AML-193 (cell line): ENCODE data around the gene ZNF408.
"Not testable (repeated sequence)": the region's sequence is repeated elsewhere in the genome, so short reads cannot be mapped to it uniquely, and the experiment has no call there.

ENCODE experiments used
- DNase-seq, 2 experiments: peaks; one replicate each; lab custom pipeline; 2025; lab: John Stamatoyannopoulos, UW

ZNF408 gene

DNA sequence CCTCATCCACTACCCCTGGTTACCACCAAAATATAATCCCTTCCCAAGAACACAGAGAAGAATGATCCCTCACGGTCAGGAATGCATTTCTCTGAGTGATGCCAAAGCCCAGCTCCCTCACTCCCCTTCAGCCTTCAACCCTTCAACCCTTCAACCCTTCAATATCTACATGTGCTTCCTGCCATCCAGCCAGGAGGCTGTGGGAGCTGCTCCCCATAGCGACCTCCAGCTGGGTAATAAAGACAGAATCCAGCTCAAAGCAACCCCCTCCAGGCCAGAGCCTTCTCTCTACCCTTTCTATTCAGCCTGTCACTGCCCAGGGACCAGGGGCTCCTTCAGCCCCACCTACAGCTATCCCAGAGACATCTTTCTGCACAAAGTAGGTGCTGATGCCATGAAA, 3.1 kb upstream of the ZNF408 start:
- DNase-seq, result no peak

DNA sequence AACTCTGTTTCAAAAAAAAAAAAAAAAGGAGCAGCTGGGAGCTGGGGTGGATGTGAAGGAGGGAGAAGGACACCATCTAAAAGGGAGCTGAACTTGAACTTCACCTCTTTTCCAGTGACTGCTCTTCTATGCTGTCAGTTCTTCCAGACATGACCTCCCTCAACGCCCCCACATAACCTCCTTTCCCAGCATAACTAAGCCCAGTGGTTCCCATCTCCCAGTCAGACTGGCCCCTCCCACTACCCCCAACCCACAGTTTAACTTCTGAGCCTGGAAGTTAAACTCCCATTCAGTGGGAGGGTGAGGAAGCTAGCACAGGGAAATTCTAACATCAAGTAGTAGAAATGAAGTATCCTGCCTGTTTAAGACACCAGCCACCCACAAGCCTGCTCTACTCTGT, 2.2 kb upstream of the ZNF408 start:
- DNase-seq, result no peak

DNA sequence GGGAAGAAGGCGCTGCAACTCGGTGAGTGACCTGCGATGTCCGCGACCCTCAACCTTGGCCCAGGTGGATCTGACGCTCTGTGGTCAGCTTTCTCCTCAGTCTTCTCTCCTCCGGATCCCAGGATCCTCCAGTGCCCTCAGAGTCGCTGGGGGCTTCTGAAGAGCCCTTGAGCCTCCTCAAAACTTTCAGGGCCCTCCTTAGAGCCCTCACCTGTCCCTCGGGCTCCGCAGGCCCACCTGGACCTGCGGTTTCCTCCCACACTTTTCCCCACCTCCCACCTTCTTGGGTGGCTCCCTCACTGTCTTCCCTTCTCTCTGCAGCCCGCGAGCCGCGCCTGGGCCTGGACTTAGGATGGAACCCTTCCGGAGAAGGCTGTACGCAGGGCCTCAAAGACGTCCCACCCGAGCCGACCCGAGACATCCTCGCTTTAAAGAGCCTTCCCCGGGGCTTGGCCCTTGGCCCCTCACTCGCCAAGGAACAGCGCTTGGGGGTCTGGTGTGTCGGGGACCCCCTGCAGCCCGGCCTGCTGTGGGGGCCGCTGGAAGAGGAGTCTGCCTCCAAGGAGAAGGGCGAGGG, 335 bp downstream of the ZNF408 start:
- DNase-seq, result no peak

DNA sequence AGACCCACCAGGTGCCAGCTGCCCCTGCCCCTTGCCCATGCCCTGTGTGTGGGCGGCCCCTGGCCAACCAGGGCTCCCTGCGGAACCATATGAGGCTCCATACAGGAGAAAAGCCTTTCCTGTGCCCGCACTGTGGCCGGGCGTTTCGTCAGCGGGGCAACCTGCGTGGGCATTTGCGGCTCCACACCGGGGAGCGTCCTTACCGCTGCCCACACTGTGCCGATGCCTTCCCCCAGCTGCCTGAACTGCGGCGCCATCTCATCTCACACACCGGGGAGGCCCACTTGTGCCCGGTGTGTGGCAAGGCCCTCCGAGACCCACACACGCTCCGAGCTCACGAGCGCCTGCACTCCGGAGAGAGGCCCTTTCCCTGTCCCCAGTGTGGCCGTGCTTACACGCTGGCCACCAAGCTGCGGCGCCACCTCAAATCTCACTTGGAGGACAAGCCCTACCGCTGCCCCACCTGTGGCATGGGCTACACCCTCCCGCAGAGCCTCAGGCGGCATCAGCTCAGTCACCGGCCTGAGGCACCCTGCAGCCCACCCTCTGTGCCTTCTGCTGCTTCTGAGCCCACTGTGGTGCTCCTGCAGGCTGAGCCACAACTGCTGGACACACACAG, 4.3 kb downstream of the ZNF408 start:
- no peak for DNase-seq

DNA sequence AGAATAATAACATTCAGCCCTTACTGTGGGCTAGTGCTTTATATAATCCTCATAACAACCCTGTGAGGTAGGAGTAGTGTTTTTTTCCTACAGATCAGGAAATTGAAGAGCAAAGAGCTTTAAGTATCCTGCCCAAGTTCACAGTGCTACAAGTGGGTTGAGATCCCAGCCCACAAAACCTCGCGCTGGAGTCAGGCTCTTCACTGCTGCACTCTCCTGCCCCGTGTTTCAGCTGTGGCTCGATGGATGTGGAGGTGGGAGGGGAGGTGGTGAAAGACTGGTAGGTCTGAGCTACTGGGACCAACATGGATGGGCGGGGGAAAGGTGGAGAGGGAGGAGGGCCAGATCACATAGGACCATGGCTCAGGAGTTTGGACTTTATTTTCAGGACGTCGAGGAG, 6.1 kb downstream of the ZNF408 start:
- no peak for DNase-seq

DNA sequence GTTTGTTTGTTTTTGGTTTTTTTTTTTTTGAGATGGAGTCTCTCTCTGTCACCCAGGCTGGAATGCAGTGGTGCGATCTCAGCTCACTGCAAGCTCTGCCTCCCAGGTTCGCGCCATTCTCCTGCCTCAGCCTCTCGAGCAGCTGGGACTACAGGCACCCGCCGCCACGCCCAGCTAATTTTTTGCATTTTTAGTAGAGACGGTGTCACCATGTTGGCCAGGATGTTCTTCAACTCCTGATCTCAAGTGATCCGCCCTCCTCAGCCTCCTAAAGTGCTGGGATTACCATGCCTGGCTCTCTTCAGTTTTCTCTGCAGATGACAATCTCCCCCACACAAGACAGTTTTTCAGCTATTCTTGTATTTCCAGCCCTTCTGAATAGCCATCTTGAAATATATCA, 8.5 kb downstream of the ZNF408 start:
- not testable (repeated sequence) for DNase-seq

DNA sequence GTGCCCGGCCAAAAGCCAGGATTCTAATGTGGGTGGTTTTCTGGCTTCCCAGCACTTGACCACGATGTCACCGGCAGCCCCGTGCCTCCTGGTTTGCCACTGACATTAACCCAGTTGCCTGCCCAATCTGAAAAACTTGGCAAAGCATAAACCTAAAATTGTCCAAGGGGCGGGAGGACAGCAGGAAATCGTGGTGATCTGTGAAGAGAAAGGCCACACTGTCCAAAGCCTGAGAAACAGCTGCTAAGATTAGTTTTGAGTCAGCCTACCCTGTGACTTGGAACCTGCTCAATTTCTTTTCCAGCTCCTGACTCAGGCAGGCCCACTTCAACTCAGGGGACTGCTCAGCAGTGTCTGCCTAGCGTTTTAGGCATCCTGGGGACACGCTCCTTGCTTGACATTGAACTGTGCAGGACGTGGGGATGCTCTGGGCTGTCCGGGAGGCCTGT, 10.0 kb downstream of the ZNF408 start:
- DNase-seq, result no peak

DNA sequence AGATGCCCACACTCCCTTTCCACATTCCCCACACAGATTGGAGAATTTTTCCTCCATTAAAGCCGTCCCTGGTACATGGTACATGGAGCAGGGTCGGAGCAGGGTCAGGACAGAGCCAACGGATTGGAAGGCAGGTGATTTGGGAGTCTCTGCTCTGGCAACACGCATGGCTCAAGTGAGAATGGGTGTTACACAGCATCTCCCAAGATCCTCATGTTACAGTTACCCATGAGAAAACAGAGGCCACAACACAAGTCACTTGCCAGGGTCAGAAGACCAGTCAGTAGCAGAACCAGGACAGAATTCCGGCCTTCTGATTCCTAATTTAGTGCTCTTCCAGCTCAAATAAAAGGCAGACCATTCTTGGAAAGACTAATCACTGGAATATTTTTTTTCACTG, 10.5 kb downstream of the ZNF408 start:
- DNase-seq, result no peak

DNA sequence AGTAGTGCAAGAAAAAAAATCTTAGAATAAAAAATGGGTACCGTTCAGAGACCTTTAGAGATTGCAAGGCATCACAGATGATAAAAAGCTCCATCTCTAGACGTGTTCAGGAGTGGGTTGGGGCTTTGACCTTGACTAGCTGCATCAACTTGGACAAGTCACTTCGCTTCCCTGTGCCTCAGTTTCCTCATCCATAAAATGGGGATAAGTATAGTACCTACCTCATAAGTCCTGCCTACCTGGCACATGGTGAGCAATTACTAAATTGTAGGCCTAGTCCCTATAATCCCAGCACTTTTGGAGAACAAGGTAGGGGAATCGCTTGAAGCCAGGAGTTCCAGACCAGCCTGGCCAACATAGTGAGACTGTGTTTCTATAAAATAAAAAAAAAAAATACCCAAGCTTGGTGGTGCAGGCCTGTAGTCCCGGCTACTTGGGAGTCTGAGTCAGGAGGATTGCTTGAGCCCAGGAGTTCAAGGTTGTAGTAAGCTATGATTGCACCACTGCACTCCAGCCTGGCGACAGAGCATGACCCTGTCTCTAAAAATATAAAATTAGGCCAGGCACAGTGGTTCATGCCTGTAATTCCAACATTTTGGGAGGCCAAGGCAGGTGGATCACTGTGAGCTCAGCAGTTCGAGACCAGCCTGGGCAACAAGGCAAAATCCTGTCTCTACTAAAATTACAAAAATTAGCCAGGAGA, 12.2 kb downstream of the ZNF408 start:
- no peak for DNase-seq

DNA sequence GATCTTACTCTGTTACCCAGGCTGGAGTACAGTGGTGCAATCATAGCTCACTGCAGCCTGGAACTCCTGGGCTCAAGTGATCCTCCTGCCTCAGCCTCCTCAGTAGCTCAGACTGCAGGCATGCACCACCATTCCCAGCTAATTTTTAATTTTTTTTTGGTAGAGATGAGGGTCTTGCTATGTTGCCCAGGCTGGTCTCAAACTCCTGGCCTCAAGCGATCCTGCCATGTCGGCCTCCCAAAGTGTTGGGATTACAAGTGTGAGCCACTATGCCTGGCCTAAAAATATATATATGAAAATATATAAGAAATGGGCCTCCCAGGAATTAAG, 17.0 kb downstream of the ZNF408 start:
- DNase-seq, result not testable (repeated sequence)

DNA sequence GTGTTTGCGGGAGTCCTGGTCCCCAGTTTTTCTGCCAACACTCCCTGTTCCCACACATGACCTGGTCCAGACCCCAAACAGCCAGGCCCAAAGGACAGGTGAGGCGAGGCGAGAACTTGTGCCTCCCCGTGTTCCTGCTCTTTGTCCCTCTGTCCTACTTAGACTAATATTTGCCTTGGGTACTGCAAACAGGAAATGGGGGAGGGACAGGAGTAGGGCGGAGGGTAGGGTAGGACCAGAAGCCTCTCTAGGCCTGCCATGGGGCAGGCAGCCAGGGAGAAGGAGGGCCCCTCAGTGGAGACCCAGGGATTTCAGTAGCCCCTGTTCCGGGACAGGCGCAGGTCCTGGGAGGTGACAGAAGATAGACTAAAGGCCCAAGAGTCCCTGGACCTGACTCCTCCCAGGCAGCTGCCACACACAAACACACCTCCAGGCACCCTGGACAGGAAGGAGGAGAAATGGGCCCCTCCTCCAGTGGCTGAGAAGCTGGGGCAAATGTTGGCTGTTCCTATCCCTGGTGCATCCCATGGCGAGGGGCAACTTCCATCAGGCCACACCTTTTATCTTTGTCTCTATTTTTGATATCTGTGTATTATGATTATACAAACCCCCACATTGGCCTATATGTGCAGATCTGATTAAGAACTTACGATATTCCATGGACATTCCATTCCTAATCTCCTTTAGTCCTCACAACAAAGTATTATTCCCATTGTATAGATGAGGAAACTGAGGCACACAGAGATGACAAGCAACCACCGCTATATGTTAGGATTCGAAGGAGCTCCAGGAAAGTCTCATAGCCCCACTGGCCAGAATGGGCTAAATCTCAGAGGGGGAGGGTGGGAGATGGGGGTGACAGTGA, 17.6 kb downstream of the ZNF408 start:
- DNase-seq, result no peak

DNA sequence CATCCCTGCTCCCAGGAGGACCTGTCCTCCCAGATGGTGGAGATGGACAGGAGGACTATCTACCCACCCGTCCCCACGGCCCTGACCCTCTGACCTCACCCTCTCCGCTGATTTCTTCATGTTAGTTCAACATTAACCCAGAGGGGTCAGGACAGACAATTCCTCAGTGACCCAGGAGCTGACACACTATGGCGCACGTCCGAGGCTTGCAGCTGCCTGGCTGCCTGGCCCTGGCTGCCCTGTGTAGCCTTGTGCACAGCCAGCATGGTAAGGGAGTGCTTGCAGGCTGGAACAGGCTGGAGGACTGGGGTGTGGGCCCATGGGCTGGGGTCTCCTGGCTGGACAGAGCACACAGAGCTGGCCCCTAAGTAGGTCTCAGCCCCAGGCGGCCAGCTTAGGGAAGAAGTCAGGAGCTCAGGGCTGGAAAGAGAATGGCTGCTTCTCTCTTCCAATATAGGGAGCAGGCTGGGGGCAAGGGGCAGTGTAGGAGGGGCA, 18.3 kb downstream of the ZNF408 start, which contains the start of gene F2:
Gene F2, plus strand, starts transcription at position 166 of the 495 bp plus-strand sequence. Its CDS starts 23 bp downstream, at position 189.
- DNase-seq, result no peak

DNA sequence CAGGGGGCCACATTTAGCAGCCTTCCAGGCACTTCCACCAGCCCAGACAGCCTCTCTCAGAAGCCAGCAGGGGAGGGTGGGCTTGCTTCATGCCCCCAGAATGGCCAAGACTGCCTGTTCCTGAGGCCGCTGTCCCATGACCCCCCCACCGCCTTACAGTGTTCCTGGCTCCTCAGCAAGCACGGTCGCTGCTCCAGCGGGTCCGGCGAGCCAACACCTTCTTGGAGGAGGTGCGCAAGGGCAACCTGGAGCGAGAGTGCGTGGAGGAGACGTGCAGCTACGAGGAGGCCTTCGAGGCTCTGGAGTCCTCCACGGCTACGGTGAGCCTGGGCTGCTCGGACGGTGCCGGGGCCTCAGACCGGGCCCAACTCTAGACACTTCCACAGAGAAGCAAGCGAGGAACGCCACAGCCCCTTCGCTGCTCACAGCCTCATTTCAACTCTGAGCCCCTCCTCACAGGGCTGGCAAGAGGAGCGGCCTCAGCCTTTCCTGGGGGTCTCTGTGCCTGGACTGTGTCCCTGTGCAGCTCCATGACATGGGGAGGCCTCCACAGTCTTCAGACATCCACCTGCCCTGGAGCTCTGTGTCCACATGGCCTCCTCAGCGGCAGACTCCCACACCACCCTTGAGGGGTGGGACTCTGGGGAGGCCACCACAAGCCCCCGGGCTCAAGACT, 18.9 kb downstream of the ZNF408 start:
- no peak for DNase-seq

DNA sequence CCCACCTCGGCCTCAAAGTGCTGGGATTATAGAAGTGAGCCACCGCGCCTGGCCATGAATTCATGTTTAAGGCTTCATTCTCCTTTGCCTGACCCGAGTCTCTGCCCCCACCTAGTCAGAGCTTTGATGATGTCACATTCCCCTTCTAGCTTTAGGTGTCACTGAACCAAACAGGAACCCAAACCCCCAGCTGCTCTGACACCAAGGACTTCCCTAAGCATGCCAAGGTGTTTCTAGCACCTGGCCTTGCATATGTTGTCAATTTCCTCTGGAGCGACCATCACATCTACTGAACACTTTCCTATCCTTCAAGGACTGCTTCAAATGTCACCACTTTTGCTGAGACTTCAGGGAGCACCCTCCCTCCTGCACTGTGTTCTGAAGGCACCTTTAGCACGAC, 20.5 kb downstream of the ZNF408 start:
- DNase-seq, result no peak

DNA sequence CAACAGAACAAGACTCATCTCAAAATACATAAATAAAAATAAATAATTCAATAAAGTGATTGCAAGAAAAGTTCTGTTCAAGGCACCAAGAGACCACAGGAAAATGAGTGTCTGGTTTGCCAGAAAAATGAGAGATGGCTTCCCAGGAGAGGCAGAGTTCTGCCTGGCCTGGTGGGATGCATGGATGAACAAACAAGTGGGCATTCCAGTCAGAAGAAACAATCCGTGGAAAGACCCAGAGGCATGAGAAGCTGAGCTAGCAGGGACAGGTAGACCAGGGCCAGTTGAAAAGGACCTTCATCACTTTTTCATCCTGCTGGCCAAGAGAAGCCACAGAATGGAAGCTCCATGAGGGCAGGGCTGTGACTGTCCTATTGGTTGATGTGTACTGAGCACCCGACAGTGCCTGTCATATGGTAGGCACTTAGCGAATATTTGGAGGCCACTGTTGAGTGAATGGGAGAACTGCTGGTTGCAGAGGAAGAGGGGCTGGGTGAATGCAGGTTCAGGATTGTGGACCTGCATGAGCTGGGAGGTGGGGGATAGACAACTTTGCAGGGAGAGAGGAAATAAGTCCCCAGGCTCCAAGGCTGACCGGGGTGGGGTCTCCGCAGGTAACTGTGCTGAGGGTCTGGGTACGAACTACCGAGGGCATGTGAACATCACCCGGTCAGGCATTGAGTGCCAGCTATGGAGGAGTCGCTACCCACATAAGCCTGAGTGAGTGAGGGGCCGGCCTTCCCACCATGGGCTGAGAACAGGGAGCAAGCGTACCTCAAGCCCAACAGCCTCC, 21.9 kb downstream of the ZNF408 start:
- DNase-seq, result no peak

DNA sequence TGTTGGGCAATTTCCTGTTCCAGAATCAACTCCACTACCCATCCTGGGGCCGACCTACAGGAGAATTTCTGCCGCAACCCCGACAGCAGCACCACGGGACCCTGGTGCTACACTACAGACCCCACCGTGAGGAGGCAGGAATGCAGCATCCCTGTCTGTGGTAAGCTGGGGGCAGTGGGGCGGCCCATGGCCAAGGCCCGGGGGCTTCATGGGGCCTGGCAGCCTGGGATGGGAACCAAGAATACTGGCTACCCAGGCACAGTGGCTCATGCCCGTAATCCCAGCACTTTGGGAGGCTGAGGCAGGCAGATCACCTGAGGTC, 22.5 kb downstream of the ZNF408 start:
- DNase-seq, result no peak

DNA sequence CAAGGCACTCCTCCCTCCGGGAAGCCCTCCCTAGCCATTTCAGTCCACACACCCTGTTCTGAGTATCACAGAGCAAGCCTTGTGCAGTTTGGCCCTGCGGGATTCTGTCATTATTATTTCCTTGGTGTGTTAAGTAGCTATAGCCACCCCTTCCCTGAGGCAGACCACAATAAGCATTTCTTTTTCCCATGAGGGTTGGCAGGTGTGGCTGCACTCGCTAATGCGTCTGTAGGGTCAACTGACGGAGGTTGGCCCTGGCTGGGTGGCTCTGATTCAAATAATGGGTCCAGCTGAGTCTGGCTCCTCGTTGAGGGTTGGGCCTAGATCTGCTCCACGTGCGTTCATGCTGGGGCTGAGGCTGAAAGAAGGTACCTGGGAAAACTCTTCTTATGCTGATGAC, 23.3 kb downstream of the ZNF408 start:
- no peak for DNase-seq

DNA sequence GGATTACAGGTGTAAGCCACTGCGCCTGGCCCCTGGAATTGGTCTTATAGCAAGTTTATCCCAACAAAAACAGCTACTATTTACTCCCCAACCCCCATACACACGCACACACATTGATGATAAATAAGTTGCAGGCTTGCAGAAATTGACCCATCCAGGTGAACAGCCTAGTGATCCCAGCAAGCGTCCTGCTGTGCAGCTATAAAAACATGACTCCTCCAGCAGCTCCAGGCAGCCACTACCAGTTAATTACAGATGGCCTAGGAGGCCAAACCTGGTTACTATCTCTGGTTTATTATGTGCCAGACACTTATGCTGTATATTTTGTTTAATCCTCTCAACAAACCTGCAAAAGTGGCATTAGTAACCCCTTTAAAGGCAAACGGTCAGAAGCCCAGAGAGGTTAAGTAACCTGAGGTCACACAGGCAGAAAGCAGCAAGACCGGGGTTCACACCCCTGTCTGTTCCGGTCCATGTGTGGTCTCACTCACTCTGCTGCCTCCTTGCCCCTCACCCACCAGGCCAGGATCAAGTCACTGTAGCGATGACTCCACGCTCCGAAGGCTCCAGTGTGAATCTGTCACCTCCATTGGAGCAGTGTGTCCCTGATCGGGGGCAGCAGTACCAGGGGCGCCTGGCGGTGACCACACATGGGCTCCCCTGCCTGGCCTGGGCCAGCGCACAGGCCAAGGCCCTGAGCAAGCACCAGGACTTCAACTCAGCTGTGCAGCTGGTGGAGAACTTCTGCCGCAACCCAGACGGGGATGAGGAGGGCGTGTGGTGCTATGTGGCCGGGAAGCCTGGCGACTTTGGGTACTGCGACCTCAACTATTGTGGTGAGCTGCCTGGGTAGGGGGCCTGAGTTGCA, 24.7 kb downstream of the ZNF408 start:
- DNase-seq, result no peak

DNA sequence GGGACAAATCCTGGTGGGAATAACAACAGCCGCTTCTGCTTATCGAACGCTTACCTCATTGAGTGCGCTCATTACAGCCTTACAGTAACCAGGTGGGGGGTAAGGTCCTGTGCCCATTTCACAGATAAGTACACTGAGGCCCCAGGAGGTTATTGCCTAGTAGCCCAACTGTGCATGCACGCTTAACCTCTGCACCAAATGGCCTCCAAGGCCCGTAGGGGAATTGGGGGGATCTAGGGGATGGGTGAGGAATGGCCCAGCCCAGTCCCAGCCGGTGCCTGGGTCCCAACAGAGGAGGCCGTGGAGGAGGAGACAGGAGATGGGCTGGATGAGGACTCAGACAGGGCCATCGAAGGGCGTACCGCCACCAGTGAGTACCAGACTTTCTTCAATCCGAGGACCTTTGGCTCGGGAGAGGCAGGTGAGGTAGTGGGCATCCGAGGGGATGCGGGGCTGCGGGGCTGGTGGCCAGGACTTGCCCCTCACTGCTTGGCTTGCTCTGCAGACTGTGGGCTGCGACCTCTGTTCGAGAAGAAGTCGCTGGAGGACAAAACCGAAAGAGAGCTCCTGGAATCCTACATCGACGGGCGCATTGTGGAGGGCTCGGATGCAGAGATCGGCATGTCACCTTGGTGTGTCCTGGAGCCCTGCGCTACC, 25.5 kb downstream of the ZNF408 start:
- DNase-seq, result no peak
